Stomach (tissue), 9 donors: Measurements from ENCODE around the gene NBPF1. TPM values are rescaled to one million over a fixed set of nuclear protein-coding genes. Genes with fewer than 3 reads are reported as not detected.
"Not testable (repeated sequence)": the region's sequence is repeated elsewhere in the genome, so short reads cannot be mapped to it uniquely, and the experiment has no call there.

Experiments used
- DNase-seq, 2 donors: peaks; one replicate each; pipeline versions ENCODE4 v3.0.0 to v3.0.0-alpha.2; 2013 to 2019
- H3K27ac ChIP-seq, 5 donors: fragments of 200-600 bp in 4 of 5; sonication (generic) in 4 of 5; one replicate each; pipeline ENCODE4 v1.5.1; 2013 to 2019; ENCODE audit warnings: mild to moderate bottlenecking in 1 of 5, moderate library complexity in 1 of 5
- H3K27me3 ChIP-seq, 3 donors: fragments of 200-600 bp; sonication (generic); one replicate each; pipeline ENCODE4 v1.5.1; 2017 to 2019; ENCODE audit warnings: mixed run types in 1 of 3
- H3K36me3 ChIP-seq, 4 donors: fragments of 200-600 bp; sonication (generic); 1 replicate in 3 of 4; 2 replicates in 1 of 4; pipeline ENCODE4 v1.5.1; 2016 to 2019
- H3K4me1 ChIP-seq, 4 donors: fragments of 200-600 bp; sonication (generic); one replicate each; pipeline ENCODE4 v1.5.1; 2016 to 2019
- H3K4me3 ChIP-seq, 4 donors: fragments of 200-600 bp; sonication (generic) in 3 of 4; one replicate each; pipeline ENCODE4 v1.5.1; 2016 to 2019; ENCODE audit warnings: mild to moderate bottlenecking in 1 of 4
- H3K9me3 ChIP-seq, 4 donors: fragments of 200-600 bp; sonication (generic); one replicate each; pipeline ENCODE4 v1.5.1; 2016 to 2019
- EP300 ChIP-seq: sonication (generic); formaldehyde crosslinking; IDR thresholded peaks from one replicate; pipeline ENCODE4 v1.6.1; 2017; ENCODE audit warnings: antibody characterized with exemption
- POLR2A ChIP-seq, 4 donors: fragments of 450-650 bp; IDR thresholded peaks; one replicate each; pipeline ENCODE4 v1.6.1; 2016; ENCODE audit warnings: antibody characterized with exemption in 4 of 4, control low read depth in 2 of 4, mild to moderate bottlenecking in 1 of 4, moderate library complexity in 1 of 4
- POLR2AphosphoS5 ChIP-seq, 3 donors: sonication (generic); formaldehyde crosslinking; IDR thresholded peaks; one replicate each; pipeline ENCODE4 v1.6.1; 2016; ENCODE audit warnings: antibody characterized with exemption in 3 of 3
- WGBS, 5 donors: extraction: QIAGEN DNeasy Blood & Tissue Kit in 3 of 5; methylation state at CpG; one replicate each; pipeline versions ENCODE4 v1.1.5 to v1.1.7; 2013 to 2018; 5-methylcytosine and 5-hydroxymethylcytosine counted together
- intact Hi-C: fragments of 100-400 bp; cut with DNase I; formaldehyde crosslinking; loops from one replicate; pipeline ENCODE4 v1.15.1; 2023; ENCODE audit warnings: low total_unique reads
- polyA plus RNA-seq, 3 donors: library from polyadenylated mRNA; stranded (reverse); fragments of 200-250 nt; gene quantifications; one replicate each; pipeline ENCODE4 v1.2.3, GENCODE V29; 2013
- total RNA-seq, 5 donors: library from RNA; depleted of rRNA; stranded (reverse); fragments of >200 nt; gene quantifications; one replicate each; pipeline versions ENCODE4 v1.1.0 to v1.2.3, GENCODE V29; 2014 to 2016
- TF ChIP-seq, protein P1 (sequence below), 7 experiments: fragments of 450-650 bp in 4 of 7; fragments of 200-600 bp in 3 of 7; sonication (generic) in 3 of 7; IDR thresholded peaks; one replicate each; pipeline ENCODE4 v1.5.1; 2016 to 2019; ENCODE audit warnings: antibody characterized with exemption in 7 of 7, control low read depth in 2 of 7, mild to moderate bottlenecking in 1 of 7
- donor health status: healthy with polysubstance abuse.
- donor health status: Bipolar disorder and iron deficiency.
- donor health status: healthy.

The NBPF1 gene
- total and polyA plus RNA-seq, 8 donors, result 3.3 to 66.6 (median 23.8) TPM

DNA sequence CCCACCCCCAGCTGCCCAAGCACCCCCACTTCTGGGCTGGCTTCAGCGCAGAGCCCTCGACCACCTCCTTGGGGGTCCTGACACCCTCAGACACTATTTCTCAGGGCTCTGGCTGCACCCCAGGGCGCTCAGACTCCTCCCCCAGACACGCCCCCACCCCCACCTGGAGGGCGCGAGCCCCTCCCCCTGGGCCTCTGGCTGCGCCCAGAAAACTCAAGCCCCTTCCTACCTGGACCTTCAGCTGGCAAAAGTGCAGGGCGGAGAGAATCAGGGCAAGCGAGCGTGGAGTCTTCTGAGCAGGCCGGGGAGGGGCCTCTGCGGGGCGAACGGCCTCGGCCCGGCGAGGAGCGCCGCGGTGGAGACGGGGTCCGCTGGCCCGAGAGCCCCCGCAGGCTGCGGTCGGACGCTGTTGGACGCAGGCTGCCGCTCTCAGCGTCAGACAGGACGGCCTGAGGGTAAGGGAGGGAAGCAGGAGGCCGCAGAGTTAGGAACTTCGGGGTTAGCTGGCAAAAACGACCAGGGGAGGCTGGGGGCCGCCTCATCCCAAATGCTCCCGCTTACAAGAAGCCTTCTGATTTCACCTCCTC, 17.4 kb upstream of the NBPF1 start:
- Histone ChIP-seq H3K4me1 (no peaks in the 10 kb centered on the region), H3K27ac (no peak overlapping the region), H3K9me3 (no peaks in the 10 kb centered on the region), H3K27me3 (no peaks in the 10 kb centered on the region), H3K36me3 (peaks cover 70 to 97% (median 95%) of the 10 kb centered on the region in 4 donors), H3K4me3 (no peak overlapping the region)
- intact Hi-C loops, result no loop called here
- TF ChIP-seq EP300 (no peak), POLR2A (IDR thresholded peaks at IDR 0.05) (no peak), POLR2AphosphoS5 (IDR thresholded peaks at IDR 0.05) (no peak)
- TF ChIP-seq, protein P1, sequence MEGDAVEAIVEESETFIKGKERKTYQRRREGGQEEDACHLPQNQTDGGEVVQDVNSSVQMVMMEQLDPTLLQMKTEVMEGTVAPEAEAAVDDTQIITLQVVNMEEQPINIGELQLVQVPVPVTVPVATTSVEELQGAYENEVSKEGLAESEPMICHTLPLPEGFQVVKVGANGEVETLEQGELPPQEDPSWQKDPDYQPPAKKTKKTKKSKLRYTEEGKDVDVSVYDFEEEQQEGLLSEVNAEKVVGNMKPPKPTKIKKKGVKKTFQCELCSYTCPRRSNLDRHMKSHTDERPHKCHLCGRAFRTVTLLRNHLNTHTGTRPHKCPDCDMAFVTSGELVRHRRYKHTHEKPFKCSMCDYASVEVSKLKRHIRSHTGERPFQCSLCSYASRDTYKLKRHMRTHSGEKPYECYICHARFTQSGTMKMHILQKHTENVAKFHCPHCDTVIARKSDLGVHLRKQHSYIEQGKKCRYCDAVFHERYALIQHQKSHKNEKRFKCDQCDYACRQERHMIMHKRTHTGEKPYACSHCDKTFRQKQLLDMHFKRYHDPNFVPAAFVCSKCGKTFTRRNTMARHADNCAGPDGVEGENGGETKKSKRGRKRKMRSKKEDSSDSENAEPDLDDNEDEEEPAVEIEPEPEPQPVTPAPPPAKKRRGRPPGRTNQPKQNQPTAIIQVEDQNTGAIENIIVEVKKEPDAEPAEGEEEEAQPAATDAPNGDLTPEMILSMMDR (IDR thresholded peaks at IDR 0.05), result no peak
- peak in 1 of 2 donors; percentile 34 for DNase-seq
- WGBS, 5 donors, result 91 to 95% (median 93%) methylated on average over 36 of the region's 36 CpGs

DNA sequence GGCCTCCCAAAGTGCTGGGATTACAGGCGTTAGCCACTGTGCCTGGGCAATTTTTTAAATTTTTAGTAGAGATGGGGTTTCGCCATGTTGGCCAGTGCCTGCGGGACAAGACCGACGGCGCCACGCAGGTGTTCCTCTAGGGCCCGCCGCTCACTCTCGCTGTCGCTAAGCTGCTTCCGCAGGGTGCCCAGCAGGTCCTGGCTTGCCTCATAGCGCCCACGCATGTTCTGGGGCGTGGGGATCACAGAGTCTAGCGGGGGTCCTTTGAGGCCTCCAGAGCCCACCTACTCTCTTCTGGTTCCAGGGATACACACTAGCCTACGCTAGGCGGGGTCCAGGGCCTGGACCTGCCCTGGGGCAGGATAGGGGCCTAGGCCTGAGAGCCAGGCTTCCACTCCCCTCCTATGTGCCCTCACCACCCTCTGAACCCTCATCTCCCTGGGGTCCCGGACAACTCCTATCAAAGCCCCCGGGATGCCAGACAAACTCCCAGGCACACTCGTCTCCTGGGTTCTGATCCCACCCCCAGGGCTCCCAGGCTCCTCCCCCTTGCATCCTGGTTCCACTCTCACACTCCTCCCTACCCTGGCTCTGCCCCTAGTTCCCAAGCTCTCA, 16.7 kb upstream of the NBPF1 start:
- H3K4me1 ChIP-seq, H3K4me3 ChIP-seq, H3K27ac ChIP-seq, H3K9me3 ChIP-seq, intact Hi-C loops, H3K27me3 ChIP-seq: not testable (repeated sequence)
- peaks cover 75 to 100% (median 99%) of the 10 kb centered on the region in 4 donors for H3K36me3 ChIP-seq
- DNase-seq, result peak in 1 of 2 donors; percentile 29
- WGBS, 5 donors, result 93 to 97% (median 95%) methylated on average over 21 of the region's 21 CpGs

DNA sequence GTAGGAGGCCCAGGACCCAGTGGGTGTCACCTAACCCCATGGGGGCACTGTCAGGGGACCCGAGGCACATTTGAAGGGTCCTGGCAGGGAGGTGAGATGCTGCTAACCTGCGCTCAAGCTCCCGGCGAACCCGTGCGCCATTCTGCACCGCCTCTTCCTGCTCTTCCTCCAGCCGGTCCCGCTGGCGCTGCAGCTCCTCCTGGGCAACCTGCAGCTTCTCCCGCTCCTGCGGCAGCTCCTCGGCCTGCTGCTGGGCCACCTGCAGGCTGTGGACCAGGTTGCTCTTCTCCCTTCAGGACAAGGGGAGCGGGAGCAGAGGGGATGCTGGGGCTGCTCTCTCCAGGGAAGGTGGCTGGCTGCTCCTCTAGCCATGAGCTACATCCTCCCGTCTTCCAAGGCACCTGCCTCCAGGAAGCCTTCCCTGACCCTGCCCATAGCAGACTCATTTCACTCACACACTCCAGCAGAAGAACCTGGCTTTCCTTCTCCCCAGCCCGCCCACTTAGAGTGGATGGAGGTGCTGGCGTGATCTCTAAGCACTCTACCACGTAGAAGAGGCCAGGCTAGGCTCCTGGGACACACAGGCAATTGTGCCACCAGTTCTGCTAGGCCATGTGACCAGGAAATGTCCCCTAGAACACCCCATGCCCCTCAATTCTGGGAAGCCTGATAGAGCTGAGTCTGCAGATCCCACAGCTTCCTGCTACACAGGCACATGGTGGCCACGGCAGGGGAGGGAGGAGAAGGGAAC, 15.2 kb upstream of the NBPF1 start:
- Histone ChIP-seq H3K4me1 (peaks cover 10 to 15% (median 13%) of the 10 kb centered on the region in 4 donors), H3K4me3 (no peak overlapping the region), H3K27ac (no peak overlapping the region), H3K36me3 (peaks cover 76 to 100% (median 99%) of the 10 kb centered on the region in 4 donors), H3K9me3 (no peaks in the 10 kb centered on the region), H3K27me3 (no peaks in the 10 kb centered on the region)
- intact Hi-C loops, result no loop called here
- TF ChIP-seq EP300 (no peak), POLR2A (IDR thresholded peaks at IDR 0.05) (no peak), POLR2AphosphoS5 (IDR thresholded peaks at IDR 0.05) (no peak)
- TF ChIP-seq, protein P1 (IDR thresholded peaks at IDR 0.05), result no peak
- 88 to 94% (median 90%) methylated on average over 19 of the region's 19 CpGs for WGBS, 5 donors
- DNase-seq, result peak in 1 of 2 donors; percentile 31

DNA sequence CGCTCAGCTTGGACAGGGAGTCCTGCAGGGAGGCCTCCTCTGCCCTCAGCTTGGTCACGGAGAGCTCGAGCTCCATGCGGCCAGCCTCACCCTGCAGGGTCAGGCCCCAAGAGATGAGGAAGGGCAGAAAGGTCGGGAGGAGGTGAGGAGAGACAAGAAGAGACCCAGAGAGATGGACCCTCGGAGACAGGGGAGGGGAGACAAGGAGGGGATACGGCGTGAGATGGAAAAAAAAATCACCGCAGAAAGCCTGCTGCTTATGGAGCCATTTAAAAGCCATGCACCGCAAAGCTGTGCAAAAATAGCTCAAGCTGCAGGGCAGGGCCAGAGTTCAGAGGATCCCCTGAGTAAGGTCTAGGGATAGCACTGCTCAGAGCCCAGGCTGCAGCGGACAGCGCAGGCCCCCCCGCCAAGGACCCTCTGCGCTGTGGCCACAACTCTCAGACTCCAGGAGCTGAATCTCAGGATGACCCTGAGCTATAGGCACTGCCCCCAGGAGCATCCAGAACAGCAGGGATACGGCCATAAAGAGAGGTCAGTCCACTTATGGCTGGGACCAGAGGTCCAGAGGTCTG, 13.1 kb upstream of the NBPF1 start:
- Histone ChIP-seq H3K36me3 (peaks cover 70 to 100% (median 98%) of the 10 kb centered on the region in 4 donors), H3K4me1 (peaks cover 16 to 25% (median 21%) of the 10 kb centered on the region in 4 donors)
- DNase-seq, result peak in 1 of 2 donors; percentile 26
- H3K4me3 ChIP-seq, intact Hi-C loops, H3K27me3 ChIP-seq, H3K27ac ChIP-seq, H3K9me3 ChIP-seq: not testable (repeated sequence)
- 85 to 91% (median 88%) methylated on average over 15 of the region's 15 CpGs for WGBS, 5 donors
